HS-5 (cell line): Measurements from ENCODE around the gene ESYT3.
A peak's percentile ranks its signal among the peaks of the same experiment; 100 is the strongest.
"Not testable (repeated sequence)": the region's sequence is repeated elsewhere in the genome, so short reads cannot be mapped to it uniquely, and the experiment has no call there.

Experiments
- DNase-seq: peaks from one replicate; pipeline ENCODE4 v3.0.0-alpha.2; 2012; ENCODE audit warnings: low read depth

The ESYT3 gene

DNA sequence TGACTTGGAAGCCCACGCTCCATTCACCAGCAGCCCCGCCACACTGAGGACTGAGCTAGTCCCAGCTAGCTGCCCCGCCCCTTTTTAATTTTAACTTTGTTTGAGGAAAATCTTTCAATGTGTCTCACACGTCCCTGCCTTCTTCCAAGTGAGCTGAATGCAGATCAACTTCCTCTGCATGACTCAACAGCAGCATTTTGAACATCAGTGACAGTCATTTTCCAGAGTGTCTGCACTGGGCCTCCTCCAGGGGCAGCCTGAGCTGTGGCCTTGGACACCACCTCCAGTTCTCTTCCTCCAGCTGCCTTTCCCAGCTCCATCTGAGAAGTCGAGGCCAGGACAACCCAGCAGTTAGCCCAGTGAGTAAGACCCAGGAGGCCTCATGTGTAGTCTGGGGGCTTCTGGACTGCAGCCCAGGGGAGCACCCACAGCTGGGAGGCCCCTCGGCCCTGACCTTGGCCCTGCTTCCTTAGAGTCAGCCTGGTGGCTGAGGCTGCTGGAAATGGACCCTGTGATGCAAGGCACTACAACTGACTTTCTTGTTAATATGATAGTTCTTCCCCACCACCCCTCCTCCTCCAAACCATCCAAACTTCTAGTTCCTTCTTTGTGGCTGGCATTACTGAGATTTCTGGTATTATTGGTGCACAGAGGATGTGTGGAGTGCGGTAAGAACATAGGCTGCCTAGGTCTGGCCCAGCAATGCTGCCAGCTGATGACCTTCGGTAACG is 21.4 kb upstream of the ESYT3 start:
- DNase-seq = no peak

DNA sequence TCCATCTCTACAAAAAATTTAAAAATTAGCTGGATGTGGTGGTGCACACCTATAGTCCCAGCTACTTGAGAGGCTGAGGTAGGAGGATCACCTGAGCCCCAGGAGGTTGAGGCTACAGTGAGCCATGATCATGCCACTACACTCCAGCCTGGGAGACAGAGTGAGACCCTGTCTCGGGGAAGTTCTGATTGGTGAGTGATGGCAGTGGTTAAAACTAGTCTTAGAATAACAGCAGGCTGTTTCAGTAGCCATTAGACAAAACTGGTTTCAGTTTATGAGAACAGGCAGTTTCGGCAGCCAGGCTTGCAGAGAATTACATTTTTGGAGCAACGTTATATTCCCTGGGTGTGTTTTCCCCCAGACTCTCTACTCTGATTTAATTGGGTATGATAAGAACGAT is 18.2 kb upstream of the ESYT3 start:
- not testable (repeated sequence) for DNase-seq

DNA sequence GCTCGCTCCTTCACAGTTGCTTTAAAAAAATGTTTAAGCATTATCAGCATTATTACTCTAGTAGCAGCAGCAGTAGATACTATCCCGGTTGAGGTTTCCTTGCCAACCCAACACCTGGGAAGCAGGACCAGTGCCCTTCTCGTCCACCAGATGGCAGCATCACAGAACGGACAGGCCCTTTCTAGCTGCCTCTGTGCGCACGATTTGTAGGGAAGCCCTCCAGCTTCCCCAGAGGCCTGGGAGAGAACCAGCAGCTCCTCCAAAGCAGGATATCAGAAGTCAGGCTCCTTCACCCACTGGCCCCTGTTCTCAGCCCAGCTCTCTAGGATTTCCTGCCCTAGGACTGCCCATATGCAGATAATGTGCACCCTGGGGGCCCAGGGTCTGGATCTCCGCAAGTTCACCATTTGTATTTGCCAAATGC is 16.8 kb upstream of the ESYT3 start:
- DNase-seq = peak; percentile 60

GRCh38 chr3:138418601-138419206 is 15.7 kb upstream of the ESYT3 start:
- no peak for DNase-seq

DNA sequence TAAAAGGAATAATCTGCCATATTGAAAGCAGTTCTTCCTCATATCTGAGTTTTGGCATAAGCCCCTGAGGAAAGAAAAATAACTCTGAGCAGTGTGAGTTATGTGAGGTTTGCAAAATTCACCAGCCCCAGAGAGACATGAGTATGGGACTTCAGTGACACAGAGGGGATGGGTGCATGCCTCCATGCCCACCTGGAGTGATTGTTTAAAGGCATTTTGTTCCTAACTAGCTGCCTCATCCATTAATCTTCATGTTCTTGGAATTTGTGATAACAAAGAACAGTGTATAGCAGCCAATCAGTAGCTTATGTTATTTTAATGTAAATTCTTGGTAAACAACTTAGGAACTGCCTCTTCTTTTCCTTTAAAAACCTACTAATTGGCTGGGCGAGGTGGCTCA is 11.1 kb upstream of the ESYT3 start:
- no peak for DNase-seq

DNA sequence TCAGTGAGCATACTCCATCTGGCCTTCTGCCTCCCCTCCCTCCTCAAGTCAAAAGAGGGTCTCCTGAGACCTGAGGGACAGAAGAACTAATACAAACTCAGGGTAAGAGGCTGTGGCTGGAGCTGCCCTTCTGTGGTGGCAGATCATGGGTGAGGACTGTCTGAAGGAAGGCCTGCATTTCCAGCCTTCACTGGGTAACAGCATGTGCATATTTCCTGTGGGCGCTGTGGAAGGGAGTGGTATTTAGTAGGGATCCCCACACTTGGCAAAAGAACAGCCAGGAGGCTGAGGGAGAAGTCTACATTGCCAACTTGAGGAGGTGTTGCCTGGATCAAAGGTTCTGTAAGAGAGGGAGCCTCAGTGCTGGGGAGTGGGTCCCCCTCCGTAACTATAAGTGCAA is 10.1 kb upstream of the ESYT3 start:
- no peak for DNase-seq

GRCh38 chr3:138426211-138426610 is 8.2 kb upstream of the ESYT3 start:
- DNase-seq = no peak

GRCh38 chr3:138426754-138427153 is 7.7 kb upstream of the ESYT3 start:
- DNase-seq = not testable (repeated sequence)

DNA sequence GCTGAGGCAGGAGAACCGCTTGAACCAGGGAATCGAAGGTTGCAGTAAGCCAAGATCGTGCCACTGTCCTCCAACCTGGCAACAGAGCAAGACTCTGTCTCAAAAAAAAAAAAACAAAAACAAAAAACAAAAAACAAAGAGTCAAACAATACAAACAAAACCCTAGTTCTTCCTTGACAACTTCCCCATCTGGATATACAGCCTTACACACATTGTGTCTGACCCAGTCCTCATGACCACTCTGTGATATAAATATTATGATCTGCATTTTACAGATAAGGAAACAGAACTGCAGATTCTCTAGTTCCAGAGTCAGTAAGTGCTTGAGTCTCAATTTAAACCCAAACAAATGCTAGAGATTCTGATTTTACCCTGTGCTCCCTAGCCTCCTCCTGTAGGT is 4.8 kb upstream of the ESYT3 start:
- DNase-seq = no peak

DNA sequence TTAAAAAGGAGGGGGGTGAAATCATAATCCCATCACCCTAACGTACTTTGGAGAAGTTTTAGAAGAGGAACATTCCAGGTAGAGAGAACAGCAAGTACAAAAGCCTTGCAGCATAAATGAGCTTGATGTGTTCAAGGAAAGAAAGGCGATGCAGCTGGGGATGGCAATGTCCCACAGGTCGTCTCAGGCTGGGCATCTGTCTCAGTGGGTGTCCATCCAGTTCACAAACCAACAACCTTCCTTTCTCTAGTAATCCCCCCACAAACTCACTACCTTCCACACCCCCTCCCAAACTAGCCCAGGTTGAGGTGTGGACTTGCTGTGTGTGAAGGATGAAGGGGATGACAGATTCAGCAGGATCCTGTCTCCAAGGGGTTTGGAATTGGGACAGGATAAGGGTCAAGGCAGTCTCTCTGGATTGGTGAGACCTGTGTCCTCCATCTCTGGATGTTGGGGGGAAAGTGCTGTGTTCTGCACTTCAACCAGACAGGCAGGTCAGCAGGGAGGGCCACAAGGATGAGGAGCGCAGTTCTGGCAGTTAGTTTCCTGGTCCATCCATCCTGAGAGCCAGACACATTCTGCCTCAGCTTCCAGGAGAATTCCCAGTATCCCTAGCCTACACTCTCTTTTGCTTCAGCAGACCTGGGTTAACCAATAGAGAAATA is 1.7 kb upstream of the ESYT3 start:
- no peak for DNase-seq

GRCh38 chr3:138433892-138434275 is 532 bp upstream of the ESYT3 start:
- DNase-seq = no peak

- no peak for DNase-seq
Observed at GRCh38 chr3:138434875-138435772, 708 bp downstream of the ESYT3 start.

DNA sequence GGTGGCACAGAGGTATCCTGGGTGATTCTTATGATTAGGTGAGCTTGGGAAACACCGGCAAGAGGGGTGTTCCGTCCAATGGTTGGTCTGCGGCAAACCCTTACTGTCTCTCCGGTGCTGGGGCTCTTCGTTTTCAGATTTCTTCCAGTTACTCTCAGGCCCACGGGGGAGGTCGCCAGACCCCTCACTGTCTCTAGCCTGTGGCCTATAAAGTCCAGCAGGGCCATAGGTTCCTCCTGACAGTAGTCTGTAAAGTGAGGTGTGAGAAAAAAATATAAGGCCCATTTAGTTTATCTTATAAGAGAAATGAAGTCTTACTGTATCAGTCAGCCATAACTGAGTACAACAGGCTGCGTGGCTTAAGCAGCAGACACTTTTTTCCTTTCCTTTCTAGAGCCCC is 1.4 kb downstream of the ESYT3 start:
- DNase-seq = no peak

- no peak for DNase-seq
Observed at GRCh38 chr3:138437281-138437680, 2.9 kb downstream of the ESYT3 start.

DNA sequence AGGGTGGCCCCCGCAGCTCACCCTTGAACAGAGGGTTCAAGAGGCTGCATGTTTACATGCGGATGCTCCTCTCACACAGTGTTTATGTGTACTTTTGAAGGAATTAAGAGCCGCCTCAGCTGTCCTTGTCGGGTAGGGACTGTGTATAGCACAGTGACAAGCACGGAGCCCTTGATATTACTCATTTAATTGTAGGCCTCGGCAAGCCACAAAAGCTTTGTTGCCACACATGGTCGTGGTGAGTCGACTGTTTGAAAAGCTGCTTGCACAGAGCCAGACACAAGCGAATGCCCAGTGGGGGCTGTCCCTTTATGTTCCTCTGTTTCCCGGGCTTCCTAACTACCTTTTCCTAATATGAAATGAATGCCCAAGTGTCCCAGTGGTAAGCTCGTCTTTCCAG is 4.5 kb downstream of the ESYT3 start:
- no peak for DNase-seq

- DNase-seq = no peak
Observed at GRCh38 chr3:138439646-138440045, 5.2 kb downstream of the ESYT3 start.

DNA sequence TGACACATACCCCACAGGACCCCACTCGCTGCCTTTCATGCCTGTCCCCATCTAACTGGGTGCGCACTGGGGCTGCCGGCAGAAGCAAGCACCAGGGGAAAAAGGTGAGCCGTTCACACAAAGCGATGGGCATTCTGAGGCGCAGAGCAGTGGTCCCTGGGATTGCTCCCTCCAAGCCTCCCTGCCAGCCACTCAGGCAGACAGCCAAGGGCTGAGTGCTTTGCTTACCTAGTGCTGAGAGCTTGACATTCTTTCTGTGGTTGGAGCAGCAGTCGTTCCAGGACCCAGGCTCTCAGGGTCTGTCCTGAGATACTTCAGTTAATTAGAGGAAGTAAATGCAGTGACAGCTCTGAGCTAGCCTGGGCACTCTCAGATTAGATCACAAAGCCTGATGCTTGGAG is 5.7 kb downstream of the ESYT3 start:
- DNase-seq = no peak

DNA sequence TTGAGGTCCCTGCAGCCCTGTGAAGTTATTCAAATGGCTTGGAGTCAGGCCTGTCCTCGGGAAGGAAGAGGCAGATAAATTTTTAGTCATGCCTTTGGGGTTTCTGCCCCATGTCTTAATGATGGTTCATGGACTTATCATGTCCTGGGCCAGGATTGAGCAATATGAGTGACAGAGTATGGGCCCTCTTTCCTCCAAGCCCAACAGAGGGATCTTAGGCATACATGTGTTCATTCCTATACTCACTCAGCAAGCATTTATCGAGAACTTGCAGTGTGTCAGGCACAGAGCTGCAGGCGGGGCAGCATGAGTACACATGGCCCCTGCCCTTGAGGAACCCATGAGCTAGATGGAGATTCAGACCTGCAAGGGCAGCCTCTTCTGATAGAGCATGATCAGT is 6.2 kb downstream of the ESYT3 start:
- peak; percentile 48 for DNase-seq

GRCh38 chr3:138441256-138441655 is 6.8 kb downstream of the ESYT3 start:
- DNase-seq = no peak

DNA sequence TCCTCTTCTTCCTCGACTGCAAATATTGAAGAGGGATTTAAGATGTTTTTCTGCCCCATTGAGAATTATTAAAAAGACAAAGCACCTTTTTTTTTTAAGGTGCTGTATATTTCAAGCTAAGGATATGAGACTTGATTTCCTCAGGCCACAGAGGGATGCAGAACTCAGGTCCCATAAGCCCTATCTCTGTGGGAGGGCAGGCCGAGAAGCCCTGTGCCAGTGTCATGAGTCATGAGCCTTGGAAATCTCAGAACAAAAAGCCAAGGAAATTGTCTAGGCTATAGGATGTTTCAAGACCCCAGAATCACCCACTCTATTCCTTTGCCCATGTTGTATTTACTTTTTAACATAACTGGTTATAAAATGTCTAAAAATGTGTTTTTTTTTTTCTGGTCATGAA is 7.3 kb downstream of the ESYT3 start:
- DNase-seq = no peak

- no peak for DNase-seq
Observed at GRCh38 chr3:138442433-138442832, 8.0 kb downstream of the ESYT3 start.

- no peak for DNase-seq
Observed at GRCh38 chr3:138443091-138443490, 8.7 kb downstream of the ESYT3 start.
